GM12878 (cell line): ENCODE results near the gene SGIP1. TPM values are rescaled to one million over a fixed set of nuclear protein-coding genes. Genes with fewer than 3 reads are reported as not detected.
"Not testable (repeated sequence)": the region's sequence is repeated elsewhere in the genome, so short reads cannot be mapped to it uniquely, and the experiment has no call there.

Experiments
- ATAC-seq: fragments of 200-7000 bp; cut with Tn5 transposase; 3 replicates; pipeline ENCODE4 v1.9.1; 2020; ENCODE audit warnings: mild to moderate bottlenecking, moderate library complexity
- BruUV-seq: library from RNA; stranded (reverse); fragments of 400-500 nt; replicated peaks from 2 replicates; lab custom pipeline; 2021; lab: Mats Ljungman, UMichigan
- CTCF ChIA-PET: fragments of 300-600 bp; sonication (Branson Sonifier 250); formaldehyde crosslinking; extraction: SDS; loops from one replicate; lab custom pipeline; 2021; ENCODE audit warnings: inconsistent platforms; lab: Yijun Ruan, JAX
- POLR2A ChIA-PET: fragments of 350-600 bp; formaldehyde crosslinking; extraction: SDS; loops from one replicate; lab custom pipeline; 2021; ENCODE audit warnings: inconsistent platforms; lab: Charles Lee
- RAD21 ChIA-PET: fragments of 300-600 bp; sonication (Branson Sonifier 250); formaldehyde crosslinking; loops from one replicate; lab custom pipeline; 2023; ENCODE audit warnings: antibody characterized with exemption; ENCODE audit not compliant: unreplicated experiment; lab: Charles Lee
- SMC1A ChIA-PET: fragments of 300-600 bp; sonication (Branson Sonifier 250); formaldehyde crosslinking; loops from one replicate; lab custom pipeline; 2023; ENCODE audit not compliant: unreplicated experiment, uncharacterized antibody; lab: Charles Lee
- DNase-seq: peaks from one replicate; pipeline ENCODE4 v3.0.0-alpha.2; 2011; ENCODE audit warnings: low read depth, low spot score
- FAIRE-seq: peaks from 3 replicates; lab custom pipeline; 2011; peaks lifted over from hg19 to GRCh38; lab: Jason Lieb, UNC
- H2AFZ ChIP-seq: 2 replicates; pipeline ENCODE4 v1.6.0; 2011; ENCODE audit warnings: low read depth, low read length, control low read depth; ENCODE audit not compliant: control insufficient read depth
- H3K27ac ChIP-seq: 2 replicates; pipeline ENCODE4 v1.5.1; 2011; ENCODE audit warnings: control low read depth; ENCODE audit not compliant: control insufficient read depth, insufficient read depth
- H3K27me3 ChIP-seq, 2 experiments: replicated peaks in 1 of 2; 2 replicates each; pipeline versions ENCODE4 v1.6.0 to v1.6.1; 2011; ENCODE audit warnings: low read length in 1 of 2; ENCODE audit not compliant: control insufficient read depth in 2 of 2, insufficient read depth in 2 of 2
- H3K36me3 ChIP-seq, 2 experiments: 2 replicates each; pipeline ENCODE4 v1.5.1; 2011; ENCODE audit warnings: low read length in 1 of 2; ENCODE audit not compliant: control insufficient read depth in 2 of 2, insufficient read depth in 2 of 2
- H3K4me1 ChIP-seq: 2 replicates; pipeline ENCODE4 v1.6.1; 2011; ENCODE audit warnings: mild to moderate bottlenecking, low read length, moderate library complexity, mixed read lengths; ENCODE audit not compliant: control insufficient read depth, insufficient read depth
- H3K4me2 ChIP-seq: 2 replicates; pipeline ENCODE4 v1.6.0; 2011; ENCODE audit warnings: control low read depth; ENCODE audit not compliant: control insufficient read depth, insufficient read depth
- H3K4me3 ChIP-seq: fragments of 200-600 bp; sonication (generic); 2 replicates; pipeline ENCODE4 v1.5.1; 2016
- H3K79me2 ChIP-seq: 2 replicates; pipeline ENCODE4 v1.6.0; 2011; ENCODE audit warnings: low read length; ENCODE audit not compliant: control insufficient read depth, insufficient read depth
- H3K9ac ChIP-seq: 2 replicates; pipeline ENCODE4 v1.8.0; 2011; ENCODE audit warnings: low read length, control low read depth, mixed read lengths; ENCODE audit not compliant: control insufficient read depth, insufficient read depth
- H3K9me3 ChIP-seq: replicated peaks from 3 replicates; pipeline ENCODE4 v1.5.1; 2011; ENCODE audit warnings: mild to moderate bottlenecking, low read length; ENCODE audit not compliant: control insufficient read depth, insufficient read depth
- H4K20me1 ChIP-seq: 2 replicates; pipeline ENCODE4 v1.6.0; 2011; ENCODE audit not compliant: control insufficient read depth, insufficient read depth
- EP300 ChIP-seq, 2 experiments: fragments of 150-350 bp in 1 of 2; IDR thresholded peaks; 2 replicates each; pipeline ENCODE4 v1.6.1; 2011 to 2012; ENCODE audit warnings: low read depth in 2 of 2, low read length in 2 of 2, borderline replicate concordance in 1 of 2, improper control_type of control experiment in 1 of 2, inconsistent platforms in 1 of 2; ENCODE audit not compliant: control insufficient read depth in 1 of 2
- POLR2AphosphoS5 ChIP-seq: IDR thresholded peaks from 2 replicates; pipeline ENCODE4 v1.6.1; 2011; ENCODE audit warnings: mild to moderate bottlenecking, low read length, inconsistent platforms
- RB1 ChIP-seq: fragments of 450-650 bp; formaldehyde crosslinking; IDR thresholded peaks from 2 replicates; pipeline ENCODE4 v1.6.1; 2017; ENCODE audit warnings: mild to moderate bottlenecking, borderline replicate concordance
- REST ChIP-seq: IDR thresholded peaks from 2 replicates; pipeline ENCODE4 v1.6.1; 2012; ENCODE audit warnings: mild to moderate bottlenecking, low read depth, low read length
- SIX5 ChIP-seq: IDR thresholded peaks from 2 replicates; pipeline ENCODE4 v1.6.1; 2011; ENCODE audit warnings: mild to moderate bottlenecking, low read depth, low read length, moderate library complexity; ENCODE audit not compliant: severe bottlenecking
- SMARCA5 ChIP-seq: fragments of 450-650 bp; IDR thresholded peaks from 2 replicates; pipeline ENCODE4 v1.6.1; 2017; ENCODE audit warnings: mild to moderate bottlenecking
- ZBTB4 ChIP-seq: fragments of 450-650 bp; formaldehyde crosslinking; IDR thresholded peaks from 2 replicates; pipeline ENCODE4 v1.4.0; 2022; ENCODE audit warnings: mild to moderate bottlenecking, moderate library complexity
- ZNF24 ChIP-seq: fragments of 450-650 bp; IDR thresholded peaks from 2 replicates; pipeline ENCODE4 v1.6.1; 2017; ENCODE audit warnings: antibody characterized with exemption, mild to moderate bottlenecking
- WGBS: methylation state at CpG from one replicate; pipeline ENCODE4 v1.1.6; 2016; ENCODE audit warnings: low lambda C conversion rate; ENCODE audit not compliant: insufficient replicate concordance, insufficient coverage; ENCODE audit errors: missing lambda C conversion rate; 5-methylcytosine and 5-hydroxymethylcytosine counted together
- in situ Hi-C: fragments of 300-500 bp; cut with MboI; formaldehyde crosslinking; loops from 9 replicates; pipeline ENCODE4 v1.14.3; 2018; ENCODE audit warnings: mixed read lengths
- intact Hi-C: fragments of 100-400 bp; cut with micrococcal nuclease; formaldehyde crosslinking; loops from one replicate; pipeline ENCODE4 v1.14.2; 2022; ENCODE audit not compliant: unreplicated experiment
- polyA plus RNA-seq, 11 experiments: library from polyadenylated mRNA; depleted of rRNA in 4 of 11; unstranded in 6 of 11; stranded (reverse) in 5 of 11; fragments of >200 nt; fragmentation: Nextera tagmentation in 4 of 11; fragmentation: Illumina TruSeq in 1 of 11; extraction: Ambion mirVana in 4 of 11; extraction: Trizol in 1 of 11; gene quantifications; 1 replicate in 1 of 11; 2 replicates in 10 of 11; pipeline versions ENCODE4 v1.2.1 to v1.2.3, GENCODE V29; 2011 to 2016; ENCODE audit warnings: inconsistent platforms in 2 of 11, missing spikeins in 2 of 11, low read depth in 1 of 11
- total RNA-seq, 4 experiments: library from RNA; depleted of rRNA in 3 of 4; stranded (reverse); fragments of >200 nt in 3 of 4; fragmentation: Illumina TruSeq in 1 of 4; extraction: Trizol in 1 of 4; gene quantifications; 2 replicates each; pipeline versions ENCODE4 v1.2.1 to v1.2.3, GENCODE V29; 2013 to 2021

SGIP1 gene
- total and polyA plus RNA-seq, 10 of the 15 experiments (the other 5 are each of a cell fraction or from before 2014, with no cell fraction given): 0.15 TPM; not detected in 9

GRCh38 chr1:66734531-66734930, 200.6 kb downstream of the SGIP1 start:
- H3K27me3 ChIP-seq, FAIRE-seq: not testable (repeated sequence)
- CTCF ChIA-PET: interaction anchor here (0.7 to 1.8 kb wide), 2 partner anchors 9 to 247 kb away, joined by 3 to 6 read pairs; no protein-coding TSS in a partner anchor

GRCh38 chr1:66737836-66738235, 203.9 kb downstream of the SGIP1 start:
- no peaks in the 10 kb centered on the region for H3K27me3 ChIP-seq
- H3K4me1 ChIP-seq: no peaks in the 10 kb centered on the region
- 48% methylated on average over 2 of the region's 2 CpGs for WGBS
- no peak overlapping the region for H3K4me3 ChIP-seq
- no TSS peak for BruUV-seq
- FAIRE-seq: no peak
- H3K27ac ChIP-seq: no peak overlapping the region
- no peaks in the 10 kb centered on the region for H4K20me1 ChIP-seq
- no peaks in the 10 kb centered on the region for H3K9me3 ChIP-seq
- no peak overlapping the region for H3K9ac ChIP-seq
- RAD21 ChIA-PET: interaction anchor here (1.1 to 1.6 kb wide), 2 partner anchors 13 to 291 kb away, joined by 3 to 5 read pairs; no protein-coding TSS in a partner anchor
- POLR2A ChIA-PET: no interaction called here
- no peaks in the 10 kb centered on the region for H3K79me2 ChIP-seq
- intact Hi-C loops: loop anchor here (10.0 kb wide), 1 partner anchor 383 kb away; no protein-coding TSS in a partner anchor
- in situ Hi-C loops: no loop called here
- ATAC-seq: no peak
- H2AFZ ChIP-seq: no peak overlapping the region
- H3K36me3 ChIP-seq: no peaks in the 10 kb centered on the region
- CTCF ChIA-PET: interaction anchor here (0.7 to 1.5 kb wide), 4 partner anchors 11 to 234 kb away, joined by 3 to 7 read pairs (median 3); no protein-coding TSS in a partner anchor
- SMC1A ChIA-PET: interaction anchor here (0.8 to 1.4 kb wide), 2 partner anchors 9 to 259 kb away, joined by 3 to 4 read pairs; no protein-coding TSS in a partner anchor
- H3K4me2 ChIP-seq: no peak overlapping the region
- DNase-seq: no peak
- TF ChIP-seq ZBTB4 (CRISPR knock-in tag): no peak
- TF ChIP-seq REST: no peak
- no peak for TF ChIP-seq POLR2AphosphoS5
- TF ChIP-seq EP300 (IDR thresholded peaks at IDR 0.05; ENCODE audit: borderline replicate concordance in 1 of 2, control insufficient read depth in 1 of 2, low read depth in 2 of 2, low read length in 2 of 2): no peak
- TF ChIP-seq RB1: no peak
- no peak for TF ChIP-seq ZNF24
- no peak for TF ChIP-seq SMARCA5
- TF ChIP-seq SIX5: no peak

More at GRCh38 chr1:66734531-66734930, 200.6 kb downstream of the SGIP1 start:
- SMC1A ChIA-PET, H3K9ac ChIP-seq, ATAC-seq, H3K36me3 ChIP-seq, H3K4me3 ChIP-seq, H3K4me2 ChIP-seq, H3K9me3 ChIP-seq, H4K20me1 ChIP-seq, RAD21 ChIA-PET, H2AFZ ChIP-seq, H3K79me2 ChIP-seq, DNase-seq, H3K27ac ChIP-seq, BruUV-seq, H3K4me1 ChIP-seq, in situ Hi-C loops, POLR2A ChIA-PET: not testable (repeated sequence)
- intact Hi-C loops: loop anchor here (10.0 kb wide), 1 partner anchor 380 kb away; no protein-coding TSS in a partner anchor
- 55% methylated on average over 6 of the region's 6 CpGs for WGBS
